NT2/D1 (cell line): ENCODE measurements around the gene PTPN23.

Experiments used
- YY1 ChIP-seq: IDR thresholded peaks from 2 replicates; pipeline ENCODE4 v1.6.1; 2011; ENCODE audit not compliant: insufficient read length, insufficient read depth
- ZNF274 ChIP-seq: IDR thresholded peaks from 2 replicates; pipeline ENCODE4 v1.6.1; 2011; ENCODE audit warnings: mild to moderate bottlenecking, low read depth, low read length

DNA sequence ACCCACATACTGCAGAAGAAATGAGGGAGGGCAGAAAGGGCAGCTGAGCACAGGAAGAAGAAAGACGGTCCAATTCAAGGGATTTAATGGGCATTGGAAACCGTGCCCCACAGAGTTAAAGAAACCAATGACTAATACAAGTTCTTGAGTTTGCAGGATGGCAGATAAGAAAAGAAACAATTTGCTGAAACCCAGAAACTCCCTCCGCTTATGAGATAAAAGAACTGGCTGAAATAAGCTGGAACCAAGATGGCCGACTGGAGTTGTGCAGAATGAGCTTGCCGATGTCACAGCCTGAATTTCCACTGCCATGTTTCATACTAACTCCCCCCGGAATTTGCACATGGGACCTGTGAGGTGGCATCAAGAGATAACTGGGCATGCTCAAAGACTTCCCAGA, 47.8 kb downstream of the PTPN23 start:
- TF ChIP-seq YY1 (no peak), ZNF274 (no peak)
